Keratinocyte (primary cell): ENCODE measurements around the gene SSNA1.

Source experiments
- CTCF ChIP-seq, 3 experiments: IDR thresholded peaks in 1 of 3; conservative IDR thresholded peaks in 1 of 3; optimal IDR thresholded peaks in 1 of 3; 2 replicates in 2 of 3; 3 replicates in 1 of 3; pipeline versions ENCODE3 to v1.5.1; 2011; ENCODE audit warnings: low read length in 3 of 3, mild to moderate bottlenecking in 3 of 3, moderate library complexity in 2 of 3, control low read depth in 1 of 3, inconsistent platforms in 1 of 3; ENCODE audit not compliant: insufficient read depth in 2 of 3; ENCODE audit errors: extremely low read depth in 1 of 3
- EZH2 ChIP-seq: IDR thresholded peaks from one replicate; pipeline ENCODE4 v1.6.1; 2012; ENCODE audit warnings: inconsistent platforms, mild to moderate bottlenecking, low read length, moderate library complexity

GRCh38 chr9:137152844-137153405 lies 35.6 kb upstream of the SSNA1 start:
- TF ChIP-seq CTCF (optimal IDR thresholded peaks at IDR 0.05 in 1 of 3, IDR thresholded peaks at IDR 0.05 in 1 of 3, conservative IDR thresholded peaks at IDR 0.05 in 1 of 3; ENCODE audit: extremely low read depth in 1 of 3, insufficient read depth in 2 of 3, low read length in 3 of 3) (no peak), EZH2 (no peak)
